SK-N-DZ (cell line): ENCODE data around the gene PRR5.
"Not testable (repeated sequence)": the region's sequence is repeated elsewhere in the genome, so short reads cannot be mapped to it uniquely, and the experiment has no call there.

Source experiments
- DNase-seq: peaks from one replicate; pipeline ENCODE4 v3.0.0-alpha.2; 2015; ENCODE audit warnings: low spot score

Gene PRR5

GRCh38 chr22:44733426-44734106 is 31.6 kb downstream of the PRR5 start:
- no peak for DNase-seq

- DNase-seq, result no peak
Observed at GRCh38 chr22:44734278-44734677, 32.3 kb downstream of the PRR5 start.

- DNase-seq, result no peak
Observed at GRCh38 chr22:44734801-44735517, 33.0 kb downstream of the PRR5 start.

DNA sequence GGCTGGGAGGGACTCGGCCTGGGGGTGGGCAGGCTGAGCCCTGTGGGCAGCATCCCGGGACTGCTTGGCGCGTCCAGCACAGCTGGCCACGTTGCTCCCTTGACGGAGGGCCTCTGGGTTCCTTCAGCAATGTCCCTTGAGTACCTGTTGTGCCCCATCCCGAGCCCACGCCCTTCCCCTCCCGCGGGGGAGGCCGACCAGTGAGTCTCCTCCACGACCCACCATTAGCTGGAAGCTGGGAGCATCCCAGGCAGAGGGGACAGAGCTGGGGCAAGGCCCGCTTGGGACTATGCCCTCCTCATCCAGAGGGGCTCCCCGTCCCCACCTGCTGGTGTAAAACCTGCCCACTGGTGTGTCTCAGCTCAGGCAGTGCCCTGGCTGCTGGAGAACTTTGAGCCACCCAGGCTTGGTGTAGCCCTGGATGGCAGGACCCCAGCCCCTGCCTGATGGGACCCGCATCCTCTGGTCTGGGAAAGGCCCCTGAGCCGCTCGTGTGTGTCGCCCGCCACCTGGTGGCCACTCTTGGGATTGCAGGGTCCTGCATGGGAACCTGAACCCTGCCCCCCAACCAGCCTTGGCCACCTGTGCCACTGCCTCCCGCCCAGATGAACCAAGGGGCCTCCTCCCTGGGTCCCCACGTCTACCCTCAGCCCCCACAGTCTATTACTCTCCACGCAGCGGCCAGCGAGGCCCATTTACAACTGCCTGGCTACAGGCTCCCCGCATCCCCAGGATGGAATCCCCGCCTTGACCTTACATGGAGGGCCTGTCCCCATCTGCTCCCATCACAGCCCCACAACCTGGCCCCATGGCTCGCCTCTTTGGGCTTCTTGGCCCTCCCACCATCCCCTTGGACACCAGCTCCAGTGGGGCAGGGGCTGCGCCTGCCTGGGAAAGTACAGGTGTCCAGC is 33.8 kb downstream of the PRR5 start:
- peak; percentile 57 for DNase-seq

GRCh38 chr22:44736581-44737405 is 34.8 kb downstream of the PRR5 start:
- DNase-seq, result no peak

- no peak for DNase-seq
Observed at GRCh38 chr22:44737406-44738346, 35.7 kb downstream of the PRR5 start.

DNA sequence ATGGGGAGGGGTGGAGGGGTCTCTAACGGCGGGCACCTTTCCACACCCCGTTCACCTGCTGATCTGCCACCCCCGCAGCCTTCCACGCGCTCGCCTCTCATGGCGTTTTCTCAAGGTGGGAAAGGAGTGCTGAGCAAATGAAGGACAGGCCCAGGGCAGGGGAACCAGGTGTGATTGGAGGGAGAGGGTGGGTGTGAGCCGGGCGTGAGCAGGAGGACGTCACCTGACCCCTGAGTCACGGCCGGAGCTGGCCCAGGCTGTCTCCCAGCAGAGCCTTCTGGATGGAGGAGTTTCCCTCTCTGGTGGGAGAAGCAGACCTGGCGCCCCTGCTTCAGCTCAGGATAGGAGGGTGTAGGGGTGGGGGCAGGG is 36.3 kb downstream of the PRR5 start:
- DNase-seq, result no peak

- no peak for DNase-seq
Observed at GRCh38 chr22:44739024-44739423, 37.0 kb downstream of the PRR5 start.

DNA sequence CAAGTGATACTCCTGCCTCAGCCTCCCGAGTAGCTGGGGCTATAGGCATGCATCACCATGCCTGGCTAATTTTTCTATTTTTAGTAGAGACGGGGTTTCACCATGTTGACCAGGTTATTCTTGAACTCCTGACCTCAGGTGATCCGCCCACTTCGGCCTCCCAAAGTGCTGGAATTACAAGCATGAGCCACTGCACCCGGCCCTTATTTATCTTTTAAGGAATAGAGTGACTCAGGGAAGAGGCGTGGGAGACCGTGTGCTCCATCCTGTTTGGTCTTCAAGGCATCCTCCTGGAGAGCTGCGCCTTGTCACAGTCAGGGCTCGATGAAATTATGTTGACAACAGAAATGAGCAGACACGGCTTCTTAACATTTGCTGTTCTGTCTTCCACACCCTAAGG is 37.7 kb downstream of the PRR5 start:
- DNase-seq, result not testable (repeated sequence)

GRCh38 chr22:44740307-44740706 is 38.3 kb downstream of the PRR5 start:
- DNase-seq, result no peak

- DNase-seq, result no peak
Observed at GRCh38 chr22:44741929-44742328, 39.9 kb downstream of the PRR5 start.

DNA sequence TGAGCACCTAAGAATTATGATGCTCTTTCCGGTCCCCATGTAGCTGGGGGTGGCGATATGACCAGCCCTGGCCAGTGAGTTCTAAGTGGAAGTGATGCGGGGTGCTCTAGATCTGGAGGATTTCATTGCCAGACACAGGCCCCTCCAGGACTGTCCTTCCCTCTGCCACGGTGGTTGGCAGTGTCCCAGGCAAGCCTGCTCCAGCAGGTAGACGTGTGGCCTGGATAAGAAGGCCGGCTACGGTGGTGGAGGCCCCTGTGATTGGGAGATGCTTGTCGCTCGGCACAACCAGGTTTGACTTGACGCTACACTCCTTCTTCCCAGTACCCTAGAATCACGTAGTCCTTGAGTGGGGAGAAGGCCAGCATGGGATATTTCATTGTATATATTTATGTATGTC is 41.2 kb downstream of the PRR5 start:
- DNase-seq, result no peak

DNA sequence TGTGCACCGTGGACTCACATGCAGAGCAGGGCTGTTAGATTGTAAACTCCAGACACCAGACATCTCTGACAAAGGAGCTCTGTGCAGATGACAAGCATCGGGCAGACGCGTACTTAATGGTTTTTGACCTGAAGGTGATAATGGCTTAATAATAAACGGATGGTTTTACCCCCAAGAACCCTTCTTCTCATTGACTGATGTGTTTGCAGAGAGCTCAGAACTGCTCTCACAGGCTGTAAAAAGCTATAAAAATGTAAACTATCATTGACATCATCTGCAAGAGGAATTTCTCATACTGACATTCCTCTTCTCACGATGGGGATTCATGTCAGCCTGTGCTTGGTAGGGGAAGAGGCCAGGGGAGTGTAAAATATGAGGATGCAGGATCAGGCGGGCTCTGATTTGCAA is 41.8 kb downstream of the PRR5 start:
- no peak for DNase-seq

DNA sequence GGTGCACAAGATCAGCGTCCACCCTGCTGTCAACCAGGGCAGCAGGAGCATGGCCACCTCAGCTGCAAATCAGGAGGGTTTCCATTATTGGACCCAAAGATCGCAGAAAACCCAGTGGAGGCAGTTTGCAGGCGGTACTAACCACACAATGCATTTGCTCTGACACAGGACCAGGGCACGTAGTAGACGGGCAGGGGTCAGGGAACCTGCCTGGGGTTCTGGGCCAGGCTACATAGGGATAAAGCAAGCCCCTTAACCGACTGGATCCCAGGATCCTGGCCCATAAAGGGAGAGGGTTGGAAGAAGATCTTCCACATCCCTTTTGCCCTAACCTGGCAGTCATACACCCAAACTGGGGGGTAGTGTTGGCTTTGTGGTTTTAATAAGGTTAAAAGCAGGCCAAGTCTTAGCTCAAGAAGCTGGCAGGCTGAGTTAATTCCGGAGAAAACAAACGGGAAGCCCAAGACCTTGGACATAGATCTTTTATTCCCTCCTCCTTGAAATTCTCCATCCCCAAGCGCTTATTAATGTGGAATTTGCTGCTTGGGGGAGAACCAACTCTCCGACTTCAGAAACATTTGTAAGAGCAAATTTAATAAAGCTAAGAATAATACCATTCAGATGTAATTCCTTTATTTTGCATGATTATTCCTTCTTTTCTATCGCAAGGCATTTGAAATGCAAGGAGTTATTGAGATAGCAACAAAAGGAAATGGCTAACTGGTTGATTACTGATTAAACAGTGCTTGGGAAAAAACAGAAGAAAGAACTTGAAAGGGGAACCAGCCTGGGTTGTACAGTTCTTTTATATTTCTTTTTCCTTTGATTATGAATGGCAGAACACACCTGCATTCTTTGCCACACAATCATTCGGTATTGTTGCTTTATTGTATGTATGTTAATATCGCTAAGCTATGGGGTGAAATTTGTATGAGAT is 44.1 kb downstream of the PRR5 start:
- no peak for DNase-seq

GRCh38 chr22:44747784-44748127 is 45.8 kb downstream of the PRR5 start:
- not testable (repeated sequence) for DNase-seq

GRCh38 chr22:44748524-44748923 is 46.5 kb downstream of the PRR5 start:
- DNase-seq, result no peak

DNA sequence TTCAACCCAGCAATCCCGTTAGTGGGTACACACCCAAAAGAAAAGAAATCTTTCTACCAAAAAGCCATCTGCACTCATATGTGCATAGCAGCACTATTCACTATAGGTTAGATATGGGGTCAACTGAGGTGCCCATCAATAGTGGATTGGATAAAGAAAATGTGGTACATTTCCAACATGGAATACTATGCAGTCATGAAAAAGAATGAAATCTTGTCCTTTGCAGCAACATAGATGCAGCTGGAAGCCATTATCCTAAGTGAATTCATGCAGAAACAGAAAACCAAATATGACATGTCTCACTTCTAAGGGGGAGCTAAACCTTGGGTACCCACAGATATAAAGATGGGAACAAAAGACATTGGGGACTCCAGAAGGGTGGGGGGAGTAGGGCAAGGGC is 48.5 kb downstream of the PRR5 start:
- no peak for DNase-seq

DNA sequence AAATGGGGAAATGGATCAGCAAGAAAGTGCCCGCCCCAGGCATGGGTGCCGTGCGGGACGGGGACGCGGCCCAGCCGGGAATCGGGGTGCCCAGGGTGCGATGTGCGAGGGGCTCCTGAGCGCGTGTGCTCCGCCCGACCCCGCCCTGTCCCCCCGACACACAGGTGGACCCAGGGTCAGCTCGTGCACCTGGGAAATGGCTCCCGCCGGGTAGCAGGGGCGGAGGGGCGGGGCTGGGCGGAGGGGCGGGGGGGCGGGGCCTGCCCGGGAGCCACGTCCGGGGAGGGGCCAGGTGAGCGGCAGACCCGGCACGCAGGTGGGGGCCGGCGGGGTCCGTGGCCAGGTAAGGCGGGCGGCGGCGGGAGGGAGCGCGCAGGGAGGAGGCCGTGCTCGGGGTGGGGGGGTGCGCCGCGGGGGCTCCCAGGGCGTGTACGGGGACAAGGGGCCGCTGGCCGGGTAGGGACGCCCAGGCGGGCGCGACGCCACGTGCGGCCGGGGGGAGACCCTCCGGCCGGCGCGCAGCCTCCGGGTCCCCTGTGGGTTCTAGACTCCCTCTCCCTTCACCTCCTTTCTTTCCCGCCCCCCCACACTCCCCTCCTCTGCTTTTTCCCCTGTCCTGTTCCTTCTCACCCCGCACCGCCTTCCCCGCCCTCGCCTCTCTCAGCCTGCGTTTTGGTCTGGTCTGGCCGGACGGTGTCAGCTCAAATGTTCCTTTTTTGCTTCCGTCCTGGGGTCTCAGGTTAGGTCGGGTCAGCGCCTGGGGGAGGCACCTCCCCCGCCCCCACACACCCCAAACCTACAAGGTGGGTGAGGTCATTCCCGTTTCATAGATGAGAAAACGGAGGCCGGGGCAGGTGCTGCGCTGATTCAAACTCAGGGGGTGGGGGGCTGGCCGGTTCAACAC is 50.5 kb downstream of the PRR5 start, which contains the start of gene ARHGAP8:
Gene ARHGAP8 (plus strand): TSS at position 291 of the 904 bp plus-strand sequence. CDS start 33,953 bp downstream, outside the sequence.
- DNase-seq, result no peak
